Activated T-helper 2 cell treated with anti-CD3 and anti-CD28 coated beads, Interferon-gamma antibody, Interleukin-2, Interleukin-4, amounts not matched to agents 10 μg/mL and 5 μg/mL and 100 μg/mL, durations not matched to agents 14 hours and 24 hours and 36 hours (primary cell): Measurements from ENCODE around the gene AFF1. TPM values are rescaled to one million over a fixed set of nuclear protein-coding genes. Genes with fewer than 3 reads are reported as not detected.
"Not testable (repeated sequence)": the region's sequence is repeated elsewhere in the genome, so short reads cannot be mapped to it uniquely, and the experiment has no call there.

Source experiments
- DNase-seq: peaks from one replicate; pipeline ENCODE4 v3.0.0; 2021; ENCODE audit warnings: low spot score
- H3K27ac Mint-ChIP-seq: one replicate; pipeline ENCODE4 v1.8.0; 2021; ENCODE audit warnings: mixed read lengths
- H3K27me3 Mint-ChIP-seq: one replicate; pipeline ENCODE4 v1.8.0; 2021; ENCODE audit warnings: low read depth, mixed read lengths
- H3K36me3 Mint-ChIP-seq: one replicate; pipeline ENCODE4 v1.8.0; 2021; ENCODE audit warnings: low read depth, mixed read lengths
- H3K4me1 Mint-ChIP-seq: one replicate; pipeline ENCODE4 v1.8.0; 2021; ENCODE audit warnings: low read depth, mixed read lengths
- H3K4me3 Mint-ChIP-seq: one replicate; pipeline ENCODE4 v1.8.0; 2021; ENCODE audit warnings: low read depth, mild to moderate bottlenecking, moderate library complexity, mixed read lengths
- H3K9me3 Mint-ChIP-seq: one replicate; pipeline ENCODE4 v1.8.0; 2021; ENCODE audit warnings: mixed read lengths
- intact Hi-C: fragments of 100-400 bp; cut with micrococcal nuclease; formaldehyde crosslinking; loops from one replicate; pipeline ENCODE4 v1.15.1; 2023
- total RNA-seq: library from RNA; stranded (reverse); gene quantifications from 2 replicates; pipeline ENCODE4 v1.2.3, GENCODE V29; 2022

Gene AFF1
- total RNA-seq, 1 donor from 2014 or later, result 60.4 TPM

GRCh38 chr4:87121341-87122065, 186.7 kb downstream of the AFF1 start:
- intact Hi-C loops, result no loop called here
- Mint-ChIP-seq H3K4me3 (no peak overlapping the region), H3K9me3 (no peaks in the 10 kb centered on the region), H3K27ac (no peak overlapping the region), H3K27me3 (no peaks in the 10 kb centered on the region), H3K4me1 (peaks cover 8% of the 10 kb centered on the region), H3K36me3 (peaks cover 55% of the 10 kb centered on the region)
- DNase-seq, result no peak

GRCh38 chr4:87122252-87122651, 187.4 kb downstream of the AFF1 start:
- intact Hi-C loops, result no loop called here
- Mint-ChIP-seq H3K36me3 (peaks cover 55% of the 10 kb centered on the region), H3K27ac (no peak overlapping the region), H3K9me3 (no peaks in the 10 kb centered on the region), H3K27me3 (no peaks in the 10 kb centered on the region), H3K4me1 (peaks cover 8% of the 10 kb centered on the region), H3K4me3 (no peak overlapping the region)
- no peak for DNase-seq

- no peaks in the 10 kb centered on the region for H3K27me3 Mint-ChIP-seq
- H3K36me3 Mint-ChIP-seq, result peaks cover 57% of the 10 kb centered on the region
- no peak for DNase-seq
- H3K4me1 Mint-ChIP-seq, result peaks cover 3% of the 10 kb centered on the region
- H3K27ac Mint-ChIP-seq, result no peak overlapping the region
- intact Hi-C loops, result no loop called here
- H3K9me3 Mint-ChIP-seq, result no peaks in the 10 kb centered on the region
- no peak overlapping the region for H3K4me3 Mint-ChIP-seq
Measured at GRCh38 chr4:87126056-87126455, 191.2 kb downstream of the AFF1 start.

GRCh38 chr4:87128006-87128705, 193.3 kb downstream of the AFF1 start:
- no peaks in the 10 kb centered on the region for H3K27me3 Mint-ChIP-seq
- H3K4me1 Mint-ChIP-seq, result no peaks in the 10 kb centered on the region
- intact Hi-C loops, result no loop called here
- H3K36me3 Mint-ChIP-seq, result peaks cover 70% of the 10 kb centered on the region
- no peaks in the 10 kb centered on the region for H3K9me3 Mint-ChIP-seq
- H3K4me3 Mint-ChIP-seq, result no peak overlapping the region
- H3K27ac Mint-ChIP-seq, result no peak overlapping the region
- no peak for DNase-seq

DNA sequence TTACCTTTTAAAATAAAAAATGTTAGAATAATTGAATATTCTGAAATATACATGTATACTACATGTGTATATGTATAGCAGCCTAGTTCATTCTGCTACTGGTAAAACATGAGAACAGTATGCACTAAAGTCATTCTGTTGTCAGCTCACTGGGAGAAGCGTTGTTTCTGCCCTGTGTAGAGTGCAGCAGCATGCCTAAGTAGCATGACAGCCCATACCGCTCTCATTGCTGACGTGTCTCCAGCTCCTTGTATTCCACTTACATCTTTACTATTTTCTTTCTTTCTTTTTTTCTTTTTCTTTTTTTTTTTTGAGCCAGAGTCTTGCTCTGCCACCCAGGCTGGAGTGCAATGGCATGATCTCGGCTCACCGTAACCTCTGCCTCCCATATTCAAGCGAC, 194.9 kb downstream of the AFF1 start:
- DNase-seq, result no peak
- Mint-ChIP-seq H3K9me3 (no peaks in the 10 kb centered on the region), H3K4me1 (peaks cover 2% of the 10 kb centered on the region), H3K27ac (no peak overlapping the region), H3K36me3 (peaks cover 79% of the 10 kb centered on the region), H3K4me3 (no peak overlapping the region), H3K27me3 (no peaks in the 10 kb centered on the region)
- intact Hi-C loops, result no loop called here

DNA sequence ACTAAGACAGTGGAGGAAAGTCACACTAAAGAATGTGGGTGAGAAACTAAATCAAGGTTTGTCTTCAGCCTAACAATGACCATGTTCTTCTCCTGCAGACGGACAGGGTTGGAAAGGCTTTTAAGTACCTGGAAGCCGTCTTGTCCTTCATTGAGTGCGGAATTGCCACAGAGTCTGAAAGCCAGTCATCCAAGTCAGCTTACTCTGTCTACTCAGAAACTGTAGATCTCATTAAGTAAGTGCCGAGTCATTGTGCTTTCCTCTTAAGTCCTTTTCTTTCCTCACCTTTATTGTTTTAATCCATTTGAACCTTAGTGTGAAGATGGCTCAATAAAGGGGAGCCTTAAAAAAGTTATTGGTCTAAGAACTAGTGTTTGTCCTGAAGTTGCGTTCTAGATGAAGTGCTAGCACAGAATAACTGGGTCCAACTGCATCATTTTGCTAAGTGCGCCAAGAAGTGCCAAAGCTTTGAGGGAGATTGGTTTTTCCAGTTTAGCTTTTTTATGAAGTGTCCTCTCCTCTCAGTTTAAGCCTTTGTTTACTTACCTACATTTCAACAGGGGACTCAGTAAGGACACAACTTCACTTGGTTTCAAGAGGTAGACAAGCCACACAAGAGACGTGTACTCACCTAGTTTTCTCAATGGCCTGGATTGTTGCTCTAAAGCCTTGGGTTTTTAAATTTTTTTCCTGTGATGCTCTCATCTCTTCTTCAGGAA, 196.3 kb downstream of the AFF1 start:
- no peak overlapping the region for H3K4me3 Mint-ChIP-seq
- H3K27me3 Mint-ChIP-seq, result no peaks in the 10 kb centered on the region
- intact Hi-C loops, result no loop called here
- H3K36me3 Mint-ChIP-seq, result peaks cover 79% of the 10 kb centered on the region
- no peaks in the 10 kb centered on the region for H3K9me3 Mint-ChIP-seq
- peaks cover 5% of the 10 kb centered on the region for H3K4me1 Mint-ChIP-seq
- DNase-seq, result no peak
- H3K27ac Mint-ChIP-seq, result no peak overlapping the region

GRCh38 chr4:87132035-87132434, 197.2 kb downstream of the AFF1 start:
- H3K36me3 Mint-ChIP-seq, result peaks cover 80% of the 10 kb centered on the region
- H3K4me3 Mint-ChIP-seq, result no peak overlapping the region
- DNase-seq, result no peak
- no peaks in the 10 kb centered on the region for H3K27me3 Mint-ChIP-seq
- intact Hi-C loops, result no loop called here
- H3K9me3 Mint-ChIP-seq, result no peaks in the 10 kb centered on the region
- H3K4me1 Mint-ChIP-seq, result peaks cover 5% of the 10 kb centered on the region
- no peak overlapping the region for H3K27ac Mint-ChIP-seq

DNA sequence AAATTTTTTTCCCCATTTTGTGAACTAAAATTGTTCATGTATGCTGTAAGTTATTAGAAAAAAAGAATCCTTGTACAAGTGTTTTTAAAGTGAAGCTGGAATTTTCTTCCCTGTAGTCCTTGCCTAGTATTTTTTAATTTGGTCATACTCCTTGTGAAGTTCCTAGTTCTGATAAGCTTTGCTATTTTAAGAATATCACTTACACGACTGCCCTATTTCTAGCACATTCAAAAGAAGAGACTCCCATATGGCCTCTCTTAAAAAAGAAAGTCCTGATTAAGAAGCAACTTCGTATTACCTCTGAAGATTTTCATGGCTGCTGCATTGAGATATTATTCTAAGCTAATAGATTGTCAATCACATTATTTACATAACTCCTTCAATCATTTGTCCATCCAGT, 198.4 kb downstream of the AFF1 start:
- Mint-ChIP-seq H3K9me3 (no peaks in the 10 kb centered on the region), H3K36me3 (peaks cover 79% of the 10 kb centered on the region), H3K27me3 (no peaks in the 10 kb centered on the region), H3K4me3 (no peak overlapping the region), H3K27ac (no peak overlapping the region), H3K4me1 (peaks cover 5% of the 10 kb centered on the region)
- no peak for DNase-seq
- intact Hi-C loops, result no loop called here

GRCh38 chr4:87134122-87134521, 199.3 kb downstream of the AFF1 start:
- Mint-ChIP-seq H3K4me3 (no peak overlapping the region), H3K36me3 (peaks cover 74% of the 10 kb centered on the region), H3K4me1 (peaks cover 5% of the 10 kb centered on the region), H3K9me3 (no peaks in the 10 kb centered on the region), H3K27ac (no peak overlapping the region), H3K27me3 (no peaks in the 10 kb centered on the region)
- intact Hi-C loops, result no loop called here
- DNase-seq, result no peak

DNA sequence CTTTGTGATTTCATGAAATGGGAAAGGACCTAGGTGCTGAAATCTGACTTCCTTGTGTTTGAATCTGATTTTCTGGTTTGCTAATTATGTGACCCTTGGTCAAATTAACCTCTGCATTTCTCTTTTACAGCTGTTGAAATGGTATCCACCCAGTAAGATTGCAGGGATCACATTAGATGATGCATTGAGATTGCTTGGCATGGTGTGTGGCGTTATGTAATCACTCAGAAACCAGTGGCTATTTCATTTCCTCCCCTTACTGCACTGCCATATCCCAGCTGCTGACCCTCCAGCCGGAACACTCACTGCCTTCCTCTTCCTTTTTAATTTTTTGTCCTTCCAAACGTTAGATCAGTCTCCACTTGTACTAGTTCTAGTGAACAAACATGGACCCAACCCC, 206.6 kb downstream of the AFF1 start:
- no peak for DNase-seq
- H3K36me3 Mint-ChIP-seq, result peaks cover 60% of the 10 kb centered on the region
- no peaks in the 10 kb centered on the region for H3K9me3 Mint-ChIP-seq
- no peaks in the 10 kb centered on the region for H3K27me3 Mint-ChIP-seq
- H3K27ac Mint-ChIP-seq, result no peak overlapping the region
- no peak overlapping the region for H3K4me3 Mint-ChIP-seq
- H3K4me1 Mint-ChIP-seq, result no peaks in the 10 kb centered on the region
- intact Hi-C loops, result no loop called here

GRCh38 chr4:87144356-87144755, 209.5 kb downstream of the AFF1 start:
- Mint-ChIP-seq H3K4me3 (no peak overlapping the region), H3K27ac (no peak overlapping the region), H3K36me3 (peaks cover 44% of the 10 kb centered on the region), H3K4me1 (no peaks in the 10 kb centered on the region), H3K27me3 (no peaks in the 10 kb centered on the region), H3K9me3 (no peaks in the 10 kb centered on the region)
- no peak for DNase-seq
- intact Hi-C loops, result no loop called here

DNA sequence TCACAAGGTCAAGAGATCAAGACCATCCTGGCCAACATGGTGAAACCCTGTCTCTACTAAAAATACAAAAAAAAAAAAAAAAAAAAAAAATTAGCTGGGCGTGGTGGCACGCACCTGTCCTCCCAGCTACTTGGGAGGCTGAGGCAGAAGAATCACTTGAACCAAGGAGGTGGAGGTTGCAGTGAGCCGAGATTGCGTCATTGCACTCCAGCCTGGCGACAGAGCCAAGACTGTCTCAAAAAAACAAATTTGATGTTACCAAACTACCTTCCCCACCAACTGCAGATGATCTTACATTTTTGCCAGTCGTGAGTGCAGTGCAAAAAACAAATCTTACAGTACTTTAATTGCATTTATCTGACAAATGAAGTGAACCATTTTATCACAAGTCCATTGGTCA, 211.1 kb downstream of the AFF1 start:
- H3K27me3 Mint-ChIP-seq, H3K27ac Mint-ChIP-seq, H3K4me1 Mint-ChIP-seq, H3K4me3 Mint-ChIP-seq, intact Hi-C loops, H3K9me3 Mint-ChIP-seq, DNase-seq: not testable (repeated sequence)
- H3K36me3 Mint-ChIP-seq, result peaks cover 38% of the 10 kb centered on the region

- peaks cover 29% of the 10 kb centered on the region for H3K36me3 Mint-ChIP-seq
- H3K4me3 Mint-ChIP-seq, result no peak overlapping the region
- intact Hi-C loops, result no loop called here
- H3K9me3 Mint-ChIP-seq, result no peaks in the 10 kb centered on the region
- no peak overlapping the region for H3K27ac Mint-ChIP-seq
- peaks cover 3% of the 10 kb centered on the region for H3K4me1 Mint-ChIP-seq
- no peaks in the 10 kb centered on the region for H3K27me3 Mint-ChIP-seq
- DNase-seq, result no peak
Measured at GRCh38 chr4:87147116-87147515, 212.3 kb downstream of the AFF1 start.
